ENCODE data around the gene FIP1L1.

Gene FIP1L1

GRCh38 chr4:53477038-53477565 lies 99.7 kb downstream of the FIP1L1 start:
- no peak for DNase-seq

GRCh38 chr4:53477636-53478035 lies 100.2 kb downstream of the FIP1L1 start:
- no peak for DNase-seq

GRCh38 chr4:53478671-53479456 lies 101.4 kb downstream of the FIP1L1 start:
- no peak for DNase-seq

GRCh38 chr4:53479736-53480525 lies 102.5 kb downstream of the FIP1L1 start:
- no peak for DNase-seq

- no peak for DNase-seq
Measured at GRCh38 chr4:53480909-53481308, 103.5 kb downstream of the FIP1L1 start.

GRCh38 chr4:53481586-53481985 lies 104.1 kb downstream of the FIP1L1 start:
- no peak for DNase-seq

GRCh38 chr4:53483250-53483649 lies 105.8 kb downstream of the FIP1L1 start:
- no peak for DNase-seq

GRCh38 chr4:53484911-53485657 lies 107.6 kb downstream of the FIP1L1 start:
- DNase-seq = no peak

GRCh38 chr4:53485658-53486040 lies 108.2 kb downstream of the FIP1L1 start:
- no peak for DNase-seq

- no peak for DNase-seq
Measured at GRCh38 chr4:53487766-53488165, 110.3 kb downstream of the FIP1L1 start.

GRCh38 chr4:53489279-53489889 lies 111.9 kb downstream of the FIP1L1 start:
- DNase-seq = no peak

- DNase-seq = no peak
Measured at GRCh38 chr4:53490161-53490956, 112.9 kb downstream of the FIP1L1 start.

GRCh38 chr4:53490965-53491622 lies 113.7 kb downstream of the FIP1L1 start:
- DNase-seq = peak; percentile 18 to 43

- no peak for DNase-seq
Measured at GRCh38 chr4:53494851-53495250, 117.4 kb downstream of the FIP1L1 start.

GRCh38 chr4:53497487-53498244 lies 120.2 kb downstream of the FIP1L1 start:
- DNase-seq = no peak

GRCh38 chr4:53498706-53499105 lies 121.3 kb downstream of the FIP1L1 start:
- no peak for DNase-seq

GRCh38 chr4:53499791-53500190 lies 122.3 kb downstream of the FIP1L1 start:
- no peak for DNase-seq

- no peak for DNase-seq
Measured at GRCh38 chr4:53500546-53500945, 123.1 kb downstream of the FIP1L1 start.

GRCh38 chr4:53501561-53501960 lies 124.1 kb downstream of the FIP1L1 start:
- no peak for DNase-seq

- DNase-seq = no peak
Measured at GRCh38 chr4:53502094-53502493, 124.7 kb downstream of the FIP1L1 start.

GRCh38 chr4:53505947-53506346 lies 128.5 kb downstream of the FIP1L1 start:
- no peak for DNase-seq

Measured in NCI-H2081 (cell line).